Measurements from ENCODE around the gene NET1.

NET1 gene

DNA sequence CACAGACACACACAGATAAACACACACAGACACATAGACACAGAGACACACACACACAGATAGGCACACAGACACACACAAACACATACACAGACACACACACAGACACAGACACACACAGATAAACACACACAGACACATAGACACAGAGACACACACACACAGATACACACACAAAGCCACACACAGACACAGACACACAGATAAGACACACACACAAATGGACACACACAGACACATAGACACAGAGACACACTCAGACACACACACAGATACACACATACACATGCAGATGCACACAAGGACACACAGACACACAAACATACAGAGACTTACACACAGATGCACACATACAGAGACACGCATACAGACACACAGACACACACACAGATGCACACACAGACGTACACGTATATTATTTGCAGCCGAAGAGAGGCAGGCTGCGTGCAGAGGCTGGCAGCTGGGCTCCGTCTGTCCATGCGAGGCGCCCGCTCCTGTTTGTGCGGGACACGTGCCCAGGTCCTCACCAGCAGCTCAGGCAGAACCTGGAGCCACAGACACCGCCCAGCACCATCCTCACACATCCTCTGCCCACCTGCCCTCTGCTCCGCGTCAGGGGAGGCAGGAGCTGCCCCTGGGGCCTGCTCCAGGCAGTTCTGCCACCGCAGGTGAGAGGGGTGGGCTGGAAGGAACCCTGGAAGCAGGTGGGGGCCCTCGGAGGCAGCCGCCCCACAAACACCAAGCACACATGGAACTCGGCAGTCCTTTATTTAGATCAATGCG is 85.8 kb downstream of the NET1 start:
- no peak for DNase-seq (ENCODE audit: low read depth in 2 of 2, low spot score in 1 of 2)

DNA sequence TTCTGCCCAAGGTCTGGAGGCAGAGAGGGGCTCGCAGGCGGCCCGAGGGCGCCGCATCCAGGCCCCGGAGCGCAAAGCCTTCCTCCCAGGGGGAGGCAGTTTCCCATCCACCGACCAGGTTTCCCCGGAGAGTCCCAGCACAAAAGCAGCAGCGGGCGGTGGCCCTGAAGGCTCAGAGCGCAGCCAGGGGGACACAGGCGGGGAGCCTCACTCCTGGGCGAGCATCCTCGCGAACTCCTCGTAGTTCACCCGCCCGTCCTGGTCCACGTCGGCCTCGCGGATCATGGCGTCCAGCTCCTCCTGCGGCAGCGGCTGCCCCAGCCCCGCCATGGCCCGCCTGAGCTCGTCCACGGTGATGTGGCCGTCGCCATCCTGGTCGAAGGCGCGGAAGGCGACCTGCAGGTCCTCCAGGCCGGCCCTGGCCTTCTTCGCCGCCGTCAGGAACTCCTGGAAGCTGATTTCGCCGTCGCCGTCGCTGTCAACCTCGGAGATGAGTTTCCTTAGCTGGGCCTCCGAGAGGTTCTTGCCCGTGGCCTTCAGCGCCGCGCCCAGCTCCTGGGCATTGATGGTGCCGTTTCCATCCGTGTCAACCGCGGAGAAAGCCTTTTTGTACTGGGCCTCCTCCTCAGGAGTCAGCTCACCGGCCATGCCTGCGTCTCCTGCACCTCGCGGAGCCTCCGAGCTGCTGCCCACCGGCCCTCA is 86.6 kb downstream of the NET1 start:
- no peak for DNase-seq (ENCODE audit: low read depth in 2 of 2, low spot score in 1 of 2)

- DNase-seq (ENCODE audit: low read depth in 2 of 2, low spot score in 1 of 2) = no peak
These were observed 87.3 kb downstream of the NET1 start, which contains the start of gene CALML5 for GRCh38 chr10:5499493-5500140. Gene CALML5, minus strand, starts transcription at chr10:5499570. Its CDS starts 132 bp downstream, at chr10:5499438.

GRCh38 chr10:5500162-5500670 is 87.9 kb downstream of the NET1 start:
- DNase-seq (ENCODE audit: low read depth in 2 of 2, low spot score in 1 of 2) = no peak

- no peak for DNase-seq (ENCODE audit: low read depth in 2 of 2, low spot score in 1 of 2)
These were observed 88.6 kb downstream of the NET1 start for GRCh38 chr10:5500910-5501309.

- no peak for DNase-seq (ENCODE audit: low read depth in 2 of 2, low spot score in 1 of 2)
These were observed 89.7 kb downstream of the NET1 start for GRCh38 chr10:5502061-5502521.

DNA sequence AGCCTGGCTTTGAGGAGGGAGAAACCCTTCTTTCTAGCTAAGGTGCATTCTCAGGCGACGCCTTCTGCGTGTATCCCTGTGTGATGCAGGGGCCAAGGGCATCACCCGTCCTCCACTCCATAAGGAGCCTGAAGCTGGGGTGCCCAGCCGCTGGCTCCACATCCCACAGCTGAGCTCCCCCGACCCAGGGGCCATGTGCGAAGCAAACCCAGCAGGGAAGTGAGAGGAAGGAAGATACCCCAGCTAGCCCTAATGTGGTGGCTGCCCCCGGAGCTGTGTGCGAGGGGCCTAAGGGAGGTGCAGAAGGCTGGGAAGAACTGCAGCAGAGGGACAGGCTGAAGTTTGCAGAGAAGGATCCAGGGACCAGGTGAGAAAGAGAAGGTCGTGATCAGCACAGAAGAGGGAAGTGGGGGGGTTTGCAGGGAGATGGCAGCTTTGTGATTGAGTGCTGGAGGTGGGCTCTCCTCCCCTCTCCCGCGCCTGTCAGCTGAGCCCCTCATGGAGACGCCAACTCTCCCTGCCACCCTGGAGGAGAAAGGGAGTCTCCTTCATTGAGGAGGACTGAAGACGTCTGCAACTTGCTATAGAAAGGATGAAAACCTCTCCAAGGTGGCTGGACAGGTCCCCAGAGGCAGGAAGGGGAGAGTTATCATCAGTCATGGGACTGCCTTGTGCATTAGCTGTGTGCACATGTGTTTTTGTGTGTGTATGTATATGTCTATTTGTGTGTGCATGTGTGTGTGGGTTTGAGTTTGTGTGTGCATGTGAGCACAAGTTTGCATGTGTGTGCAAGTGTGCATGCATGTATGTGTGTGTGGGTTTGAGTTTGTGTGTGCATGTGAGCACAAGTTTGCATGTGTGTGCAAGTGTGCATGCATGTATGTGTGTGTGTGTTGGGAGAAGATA is 90.5 kb downstream of the NET1 start:
- no peak for DNase-seq (ENCODE audit: low read depth in 2 of 2, low spot score in 1 of 2)

- no peak for DNase-seq (ENCODE audit: low read depth in 2 of 2, low spot score in 1 of 2)
These were observed 91.1 kb downstream of the NET1 start for GRCh38 chr10:5503477-5503835.

GRCh38 chr10:5504146-5505072 is 92.1 kb downstream of the NET1 start:
- no peak for DNase-seq (ENCODE audit: low read depth in 2 of 2, low spot score in 1 of 2)

- DNase-seq (ENCODE audit: low read depth in 2 of 2, low spot score in 1 of 2) = no peak
These were observed 93.9 kb downstream of the NET1 start for GRCh38 chr10:5506246-5506645.

- no peak for DNase-seq (ENCODE audit: low read depth in 2 of 2, low spot score in 1 of 2)
These were observed 94.6 kb downstream of the NET1 start for GRCh38 chr10:5506751-5507648.

DNA sequence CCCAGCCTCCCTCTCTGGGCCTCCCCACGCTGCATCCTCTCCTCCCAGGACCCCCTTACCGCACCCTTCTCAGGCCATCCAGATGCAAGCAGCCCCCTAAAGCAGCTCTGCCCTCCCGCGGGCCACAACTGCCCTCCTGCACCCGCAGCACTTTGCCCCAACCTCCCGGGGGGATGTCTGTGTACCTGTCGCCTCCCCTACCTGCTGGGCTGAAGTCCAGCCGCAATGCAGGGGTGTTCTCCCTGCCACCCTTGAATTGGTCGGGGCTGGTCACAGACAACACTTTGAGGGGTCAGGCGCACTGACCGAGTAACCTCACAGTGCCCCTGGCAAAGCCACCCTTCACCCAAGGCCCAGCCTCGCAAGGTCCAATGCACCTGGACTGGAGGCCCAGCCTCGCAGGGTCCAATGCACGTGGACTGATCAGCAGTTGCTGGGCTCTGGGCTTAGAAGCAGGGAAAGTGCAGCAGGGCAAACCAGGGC is 95.3 kb downstream of the NET1 start:
- DNase-seq (ENCODE audit: low read depth in 2 of 2, low spot score in 1 of 2) = no peak

GRCh38 chr10:5508161-5508604 is 95.8 kb downstream of the NET1 start:
- DNase-seq (ENCODE audit: low read depth in 2 of 2, low spot score in 1 of 2) = no peak
